K562 (cell line): ENCODE measurements around the gene FAM168B. TPM values are rescaled to one million over a fixed set of nuclear protein-coding genes. Genes with fewer than 3 reads are reported as not detected.

Experiments
- ARHGAP35 ChIP-seq: fragments of 450-650 bp; IDR thresholded peaks from 2 replicates; pipeline ENCODE4 v1.6.1; 2018; ENCODE audit not compliant: partially characterized antibody
- GABPA ChIP-seq: fragments of 200-800 bp; sonication (Bioruptor generic); conservative IDR thresholded peaks from 2 replicates; pipeline ENCODE4 v1.6.1; 2016; ENCODE audit warnings: low read depth, missing genetic modification characterization, missing compliant biosample characterization
- GATA2 ChIP-seq: sonication (generic); formaldehyde crosslinking; IDR thresholded peaks from 2 replicates; pipeline ENCODE4 v1.4.0; 2020; ENCODE audit warnings: mild to moderate bottlenecking, missing genetic modification reagents
- HLTF ChIP-seq: fragments of 450-650 bp; IDR thresholded peaks from 2 replicates; pipeline ENCODE4 v1.6.1; 2016
- ILF3 ChIP-seq: fragments of 450-650 bp; IDR thresholded peaks from 2 replicates; pipeline ENCODE4 v1.6.1; 2018; ENCODE audit warnings: antibody characterized with exemption, mild to moderate bottlenecking, moderate library complexity, borderline replicate concordance
- MBD2 ChIP-seq: sonication (generic); IDR thresholded peaks from 2 replicates; pipeline ENCODE4 v1.6.1; 2016; ENCODE audit warnings: low read depth, borderline replicate concordance
- MEF2D ChIP-seq: conservative IDR thresholded peaks from 2 replicates; pipeline ENCODE4 v1.6.1; 2016; ENCODE audit warnings: low read depth, missing genetic modification characterization, missing compliant biosample characterization
- NCOA6 ChIP-seq: fragments of 450-650 bp; IDR thresholded peaks from 2 replicates; pipeline ENCODE4 v1.6.1; 2017; ENCODE audit warnings: mild to moderate bottlenecking
- NCOR1 ChIP-seq: fragments of 450-650 bp; IDR thresholded peaks from 2 replicates; pipeline ENCODE4 v1.6.1; 2016; ENCODE audit warnings: mild to moderate bottlenecking, moderate library complexity
- PBX2 ChIP-seq, 2 experiments: IDR thresholded peaks in 1 of 2; conservative IDR thresholded peaks in 1 of 2; 2 replicates each; pipeline ENCODE4 v1.6.1; 2016; ENCODE audit warnings: low read depth in 2 of 2, mild to moderate bottlenecking in 1 of 2, missing compliant biosample characterization in 1 of 2, missing genetic modification characterization in 1 of 2, moderate library complexity in 1 of 2
- SP1 ChIP-seq: sonication (generic); formaldehyde crosslinking; IDR thresholded peaks from 2 replicates; pipeline ENCODE4 v1.8.1; 2022; ENCODE audit warnings: mild to moderate bottlenecking, missing genetic modification reagents
- SPI1 ChIP-seq: IDR thresholded peaks from 2 replicates; pipeline ENCODE4 v1.6.1; 2011; ENCODE audit warnings: low read depth, low read length, control low read depth, borderline replicate concordance
- TAF1 ChIP-seq: IDR thresholded peaks from 2 replicates; pipeline ENCODE4 v1.6.1; 2011; ENCODE audit warnings: mild to moderate bottlenecking, low read length, moderate library complexity; ENCODE audit not compliant: insufficient read depth, control insufficient read depth, severe bottlenecking; ENCODE audit errors: extremely low read depth
- TCF7L2 ChIP-seq: fragments of 150-350 bp; IDR thresholded peaks from 2 replicates; pipeline ENCODE4 v1.6.1; 2016; ENCODE audit warnings: low read depth, mild to moderate bottlenecking, low read length, moderate library complexity
- U2AF2 ChIP-seq: fragments of 200-400 bp; formaldehyde crosslinking; optimal IDR thresholded peaks from 2 replicates; pipeline ENCODE3; 2017; ENCODE audit warnings: low read depth, mild to moderate bottlenecking, low read length
- ZKSCAN8 ChIP-seq: fragments of 200-800 bp; sonication (Bioruptor generic); IDR thresholded peaks from 2 replicates; pipeline ENCODE4 v1.6.1; 2016; ENCODE audit warnings: missing genetic modification characterization, missing compliant biosample characterization
- ZNF324 ChIP-seq: fragments of 250-450 bp; sonication (Bioruptor Pico); IDR thresholded peaks from 2 replicates; pipeline ENCODE4 v1.4.0; 2020; ENCODE audit warnings: mild to moderate bottlenecking
- ZNF507 ChIP-seq: conservative IDR thresholded peaks from 2 replicates; pipeline ENCODE4 v1.6.1; 2017; ENCODE audit warnings: missing genetic modification characterization, missing compliant biosample characterization
- ZNF644 ChIP-seq: fragments of 200-800 bp; sonication (Bioruptor generic); IDR thresholded peaks from 2 replicates; pipeline ENCODE4 v1.6.1; 2016; ENCODE audit warnings: low read depth, missing genetic modification characterization, missing compliant biosample characterization
- ZNF696 ChIP-seq: fragments of 250-450 bp; sonication (Bioruptor Pico); conservative IDR thresholded peaks from 2 replicates; pipeline ENCODE4 v1.4.0; 2020; ENCODE audit warnings: mild to moderate bottlenecking, moderate library complexity
- polyA plus RNA-seq, 8 experiments: library from polyadenylated mRNA; depleted of rRNA in 4 of 8; stranded (reverse) in 5 of 8; unstranded in 3 of 8; fragments of >200 nt; fragmentation: Nextera tagmentation in 2 of 8; fragmentation: Illumina TruSeq in 1 of 8; extraction: Ambion mirVana in 2 of 8; extraction: Trizol in 1 of 8; gene quantifications; 2 replicates each; pipeline versions ENCODE4 v1.2.1 to v1.2.3, GENCODE V29; 2011 to 2014; ENCODE audit warnings: inconsistent platforms in 1 of 8, missing spikeins in 1 of 8
- total RNA-seq, 7 experiments: library from RNA; depleted of rRNA in 6 of 7; stranded (reverse); fragments of >200 nt in 6 of 7; fragmentation: Illumina TruSeq in 2 of 7; extraction: Trizol in 2 of 7; gene quantifications; 2 replicates each; pipeline versions ENCODE4 v1.2.1 to v1.2.3, GENCODE V29; 2011 to 2021; ENCODE audit warnings: low replicate concordance in 1 of 7
- TF ChIP-seq, protein P1 (sequence below): sonication (generic); formaldehyde crosslinking; IDR thresholded peaks from 2 replicates; pipeline ENCODE4 v1.8.1; 2023; ENCODE audit warnings: mild to moderate bottlenecking, missing genetic modification reagents
- TF ChIP-seq, protein P2 (sequence below): sonication (generic); formaldehyde crosslinking; IDR thresholded peaks from 2 replicates; pipeline ENCODE4 v1.9.0; 2022; ENCODE audit warnings: mild to moderate bottlenecking, missing genetic modification reagents
- TF ChIP-seq, protein P3 (sequence below): fragments of 450-650 bp; formaldehyde crosslinking; IDR thresholded peaks from 2 replicates; pipeline ENCODE4 v1.4.0; 2020; ENCODE audit warnings: mild to moderate bottlenecking

FAM168B gene
- total and polyA plus RNA-seq, 9 of the 15 experiments (the other 6 are each of a cell fraction or from before 2014, with no cell fraction given): 3.3 to 76.0 (median 46.1) TPM

DNA sequence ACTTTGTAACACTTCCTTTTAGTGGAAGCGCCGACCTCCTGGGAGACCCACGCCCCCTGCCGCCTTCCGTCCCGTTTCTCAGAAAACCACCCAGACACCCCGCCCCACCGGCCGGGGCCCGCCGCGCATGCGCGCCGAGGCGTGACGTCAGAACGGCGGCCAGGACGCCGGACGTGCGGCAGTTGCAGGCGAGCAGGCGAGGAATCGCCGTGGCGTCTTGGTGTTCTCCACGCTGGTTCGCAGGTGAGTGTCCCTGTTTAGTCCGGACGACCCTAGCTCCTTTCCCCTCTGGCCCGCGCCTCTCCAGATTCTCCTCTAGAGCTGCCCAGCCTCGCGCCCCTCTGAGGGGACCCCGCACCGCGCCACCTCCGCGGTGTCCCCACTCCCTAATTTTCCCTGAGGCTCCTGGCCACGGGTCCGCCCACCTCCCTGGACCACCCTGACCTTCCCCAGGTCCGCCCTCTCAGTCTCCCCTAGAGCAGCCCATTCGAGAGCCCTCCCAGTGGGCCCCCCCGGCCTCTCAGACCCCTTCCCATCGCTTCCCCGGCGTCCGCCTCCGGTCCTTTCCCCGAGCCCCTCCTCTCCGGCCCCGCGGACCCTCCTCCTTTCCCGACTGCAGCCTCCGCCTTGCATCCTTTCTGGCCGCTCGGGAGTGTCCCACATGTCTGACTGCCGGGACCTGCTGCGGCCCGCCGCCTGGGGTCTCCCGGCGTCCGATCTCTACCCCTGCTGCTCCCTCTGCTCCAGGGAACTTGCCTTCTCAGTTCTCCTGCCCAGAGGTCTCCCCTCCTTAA, 12.1 kb upstream of the FAM168B start, which contains the start of gene PLEKHB2 (continued):
- TF ChIP-seq ZNF644: no peak
- TF ChIP-seq GATA2: no peak
- no peak for TF ChIP-seq MEF2D
- no peak for TF ChIP-seq ZNF696 (CRISPR knock-in tag)
- peak; percentile 69; the same call in 1 of the 2 replicates for TF ChIP-seq GABPA
- no peak for TF ChIP-seq ZNF507 (tag)
- no peak for TF ChIP-seq ZKSCAN8 (CRISPR knock-in tag)
- TF ChIP-seq NCOA6: no peak
- TF ChIP-seq, protein P1, sequence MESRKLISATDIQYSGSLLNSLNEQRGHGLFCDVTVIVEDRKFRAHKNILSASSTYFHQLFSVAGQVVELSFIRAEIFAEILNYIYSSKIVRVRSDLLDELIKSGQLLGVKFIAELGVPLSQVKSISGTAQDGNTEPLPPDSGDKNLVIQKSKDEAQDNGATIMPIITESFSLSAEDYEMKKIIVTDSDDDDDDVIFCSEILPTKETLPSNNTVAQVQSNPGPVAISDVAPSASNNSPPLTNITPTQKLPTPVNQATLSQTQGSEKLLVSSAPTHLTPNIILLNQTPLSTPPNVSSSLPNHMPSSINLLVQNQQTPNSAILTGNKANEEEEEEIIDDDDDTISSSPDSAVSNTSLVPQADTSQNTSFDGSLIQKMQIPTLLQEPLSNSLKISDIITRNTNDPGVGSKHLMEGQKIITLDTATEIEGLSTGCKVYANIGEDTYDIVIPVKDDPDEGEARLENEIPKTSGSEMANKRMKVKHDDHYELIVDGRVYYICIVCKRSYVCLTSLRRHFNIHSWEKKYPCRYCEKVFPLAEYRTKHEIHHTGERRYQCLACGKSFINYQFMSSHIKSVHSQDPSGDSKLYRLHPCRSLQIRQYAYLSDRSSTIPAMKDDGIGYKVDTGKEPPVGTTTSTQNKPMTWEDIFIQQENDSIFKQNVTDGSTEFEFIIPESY (CRISPR knock-in tag): 0 out of 2 replicates have a peak, but pooled peaks have one; percentile 14
- TF ChIP-seq ARHGAP35: no peak
- TF ChIP-seq PBX2 (CRISPR knock-in tag; IDR thresholded peaks at IDR 0.05; ENCODE audit: low read depth): no peak
- TF ChIP-seq PBX2 (tag; conservative IDR thresholded peaks at IDR 0.05; ENCODE audit: low read depth): no peak
- TF ChIP-seq, protein P2, sequence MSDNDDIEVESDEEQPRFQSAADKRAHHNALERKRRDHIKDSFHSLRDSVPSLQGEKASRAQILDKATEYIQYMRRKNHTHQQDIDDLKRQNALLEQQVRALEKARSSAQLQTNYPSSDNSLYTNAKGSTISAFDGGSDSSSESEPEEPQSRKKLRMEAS: no peak; the same call in 1 of the 2 replicates
- TF ChIP-seq NCOR1: peak; percentile 38; the same call in 1 of the 2 replicates
- TF ChIP-seq ILF3: no peak
- no peak for TF ChIP-seq TCF7L2
- no peak for TF ChIP-seq SP1 (CRISPR knock-in tag)
- no peak for TF ChIP-seq ZNF324
- TF ChIP-seq SPI1: 0 out of 2 replicates have a peak, but pooled peaks have one; percentile 1
- TF ChIP-seq TAF1: peak; percentile 86
- no peak for TF ChIP-seq HLTF
- TF ChIP-seq, protein P3, sequence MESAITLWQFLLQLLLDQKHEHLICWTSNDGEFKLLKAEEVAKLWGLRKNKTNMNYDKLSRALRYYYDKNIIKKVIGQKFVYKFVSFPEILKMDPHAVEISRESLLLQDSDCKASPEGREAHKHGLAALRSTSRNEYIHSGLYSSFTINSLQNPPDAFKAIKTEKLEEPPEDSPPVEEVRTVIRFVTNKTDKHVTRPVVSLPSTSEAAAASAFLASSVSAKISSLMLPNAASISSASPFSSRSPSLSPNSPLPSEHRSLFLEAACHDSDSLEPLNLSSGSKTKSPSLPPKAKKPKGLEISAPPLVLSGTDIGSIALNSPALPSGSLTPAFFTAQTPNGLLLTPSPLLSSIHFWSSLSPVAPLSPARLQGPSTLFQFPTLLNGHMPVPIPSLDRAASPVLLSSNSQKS (CRISPR knock-in tag): no peak
- TF ChIP-seq MBD2: peak; percentile 46
- TF ChIP-seq U2AF2: no peak
